HG03571 (cell line): ENCODE results near the gene CHAC1.

Experiments
- ATAC-seq: cut with Tn5 transposase; IDR thresholded peaks from one replicate; pipeline ENCODE4 v1.9.1; 2021; ENCODE audit not compliant: unreplicated experiment

Gene CHAC1

GRCh38 chr15:40922608-40923005 lies 30.7 kb upstream of the CHAC1 start:
- ATAC-seq, result no peak

GRCh38 chr15:40923551-40923950 lies 29.7 kb upstream of the CHAC1 start:
- no peak for ATAC-seq

- ATAC-seq, result no peak
Measured at GRCh38 chr15:40925495-40925862, 27.8 kb upstream of the CHAC1 start.

GRCh38 chr15:40925863-40926658 lies 27.2 kb upstream of the CHAC1 start:
- no peak for ATAC-seq

GRCh38 chr15:40926659-40927494 lies 26.4 kb upstream of the CHAC1 start:
- ATAC-seq, result no peak

- no peak for ATAC-seq
Measured at GRCh38 chr15:40927495-40927872, 25.8 kb upstream of the CHAC1 start.

- no peak for ATAC-seq
Measured at GRCh38 chr15:40927873-40928806, 25.1 kb upstream of the CHAC1 start.

- ATAC-seq, result no peak
Measured at GRCh38 chr15:40928821-40929659, 24.2 kb upstream of the CHAC1 start, which contains the start of gene DLL4. Gene DLL4 (plus strand): TSS chr15:40929340. CDS start chr15:40929669, 329 bp downstream.

GRCh38 chr15:40929660-40930429 lies 23.4 kb upstream of the CHAC1 start:
- ATAC-seq, result no peak

GRCh38 chr15:40930430-40931299 lies 22.6 kb upstream of the CHAC1 start:
- ATAC-seq, result no peak

GRCh38 chr15:40931300-40932142 lies 21.8 kb upstream of the CHAC1 start:
- no peak for ATAC-seq

- no peak for ATAC-seq
Measured at GRCh38 chr15:40932156-40932555, 21.1 kb upstream of the CHAC1 start.

GRCh38 chr15:40932649-40933516 lies 20.4 kb upstream of the CHAC1 start:
- ATAC-seq, result no peak

- no peak for ATAC-seq
Measured at GRCh38 chr15:40933517-40933902, 19.8 kb upstream of the CHAC1 start.

GRCh38 chr15:40934457-40934856 lies 18.8 kb upstream of the CHAC1 start:
- no peak for ATAC-seq

- ATAC-seq, result no peak
Measured at GRCh38 chr15:40936234-40936708, 17.0 kb upstream of the CHAC1 start.
